Mammary epithelial cell (primary cell): ENCODE measurements around the gene STXBP6.

Experiments used
- CTCF ChIP-seq, 2 donors: IDR thresholded peaks in 1 of 2; conservative IDR thresholded peaks in 1 of 2; 2 replicates each; pipeline ENCODE4 v1.5.1; 2011 to 2012; ENCODE audit warnings: inconsistent platforms in 2 of 2, low read length in 2 of 2, mild to moderate bottlenecking in 2 of 2, control low read depth in 1 of 2, low read depth in 1 of 2; ENCODE audit not compliant: insufficient read depth in 1 of 2; ENCODE audit errors: extremely low read depth in 1 of 2
- EZH2 ChIP-seq: IDR thresholded peaks from 2 replicates; pipeline ENCODE4 v1.6.1; 2012; ENCODE audit warnings: low read length, inconsistent platforms, borderline replicate concordance

GRCh38 chr14:24777678-24778077 is 272.3 kb downstream of the STXBP6 start:
- TF ChIP-seq CTCF (conservative IDR thresholded peaks at IDR 0.05 in 1 of 2, IDR thresholded peaks at IDR 0.05 in 1 of 2; ENCODE audit: extremely low read depth in 1 of 2, insufficient read depth in 1 of 2, low read depth in 1 of 2, low read length in 2 of 2) (no peak), EZH2 (no peak)
